ENCODE results near the gene CAMK2N1.

Gene CAMK2N1

DNA sequence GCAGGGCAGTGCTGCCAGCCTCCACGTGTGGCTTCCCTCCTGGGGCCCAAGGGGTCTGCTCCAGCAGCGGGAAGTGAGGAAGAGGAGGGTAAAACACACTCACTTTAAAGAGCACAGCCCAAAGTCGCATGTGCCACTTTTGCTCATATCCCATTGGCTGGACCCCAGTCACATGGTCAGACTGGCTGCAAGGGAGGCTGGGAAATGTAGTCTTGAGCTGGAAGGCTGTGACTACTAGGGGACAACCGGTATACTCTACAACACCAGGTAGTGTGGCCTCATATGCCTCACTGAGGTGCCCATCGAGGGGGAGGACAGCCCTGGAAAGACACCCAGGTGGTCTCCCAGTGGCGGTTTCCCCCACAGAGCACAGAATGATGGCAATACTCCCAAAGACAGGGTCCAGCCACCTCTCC is 45.2 kb downstream of the CAMK2N1 start:
- TF ChIP-seq, protein P1, sequence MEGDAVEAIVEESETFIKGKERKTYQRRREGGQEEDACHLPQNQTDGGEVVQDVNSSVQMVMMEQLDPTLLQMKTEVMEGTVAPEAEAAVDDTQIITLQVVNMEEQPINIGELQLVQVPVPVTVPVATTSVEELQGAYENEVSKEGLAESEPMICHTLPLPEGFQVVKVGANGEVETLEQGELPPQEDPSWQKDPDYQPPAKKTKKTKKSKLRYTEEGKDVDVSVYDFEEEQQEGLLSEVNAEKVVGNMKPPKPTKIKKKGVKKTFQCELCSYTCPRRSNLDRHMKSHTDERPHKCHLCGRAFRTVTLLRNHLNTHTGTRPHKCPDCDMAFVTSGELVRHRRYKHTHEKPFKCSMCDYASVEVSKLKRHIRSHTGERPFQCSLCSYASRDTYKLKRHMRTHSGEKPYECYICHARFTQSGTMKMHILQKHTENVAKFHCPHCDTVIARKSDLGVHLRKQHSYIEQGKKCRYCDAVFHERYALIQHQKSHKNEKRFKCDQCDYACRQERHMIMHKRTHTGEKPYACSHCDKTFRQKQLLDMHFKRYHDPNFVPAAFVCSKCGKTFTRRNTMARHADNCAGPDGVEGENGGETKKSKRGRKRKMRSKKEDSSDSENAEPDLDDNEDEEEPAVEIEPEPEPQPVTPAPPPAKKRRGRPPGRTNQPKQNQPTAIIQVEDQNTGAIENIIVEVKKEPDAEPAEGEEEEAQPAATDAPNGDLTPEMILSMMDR (IDR thresholded peaks at IDR 0.05; ENCODE audit: borderline replicate concordance, control extremely low read depth, extremely low read depth, insufficient read depth, missing control alignments), result no peak
- peak; percentile 72 for DNase-seq (ENCODE audit: low spot score)
- in situ Hi-C loops (cut with MboI; ENCODE audit: low sequenced_read_pairs, unreplicated experiment), result no loop called here

DNA sequence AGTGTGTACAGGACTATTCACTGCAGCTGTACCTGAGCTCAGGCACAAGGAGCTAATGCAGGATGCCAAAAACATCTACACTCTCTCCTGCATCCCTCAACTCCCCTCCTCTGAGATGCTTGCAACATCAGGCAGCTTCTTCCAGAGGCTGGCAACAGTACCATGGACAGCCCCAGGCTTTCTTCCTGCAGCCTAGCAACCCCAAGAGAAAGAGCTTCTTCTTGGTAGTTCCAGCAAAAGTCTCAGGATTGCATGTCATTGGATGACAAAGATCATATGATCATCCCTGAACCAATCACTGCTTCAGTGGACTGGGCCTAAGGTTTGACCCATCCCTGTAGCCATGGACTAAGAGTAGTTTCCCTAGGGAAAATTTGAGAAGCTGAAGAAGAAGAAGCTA is 46.7 kb downstream of the CAMK2N1 start:
- in situ Hi-C loops (cut with MboI; ENCODE audit: low sequenced_read_pairs, unreplicated experiment), result no loop called here
- TF ChIP-seq, protein P1 (IDR thresholded peaks at IDR 0.05; ENCODE audit: borderline replicate concordance, control extremely low read depth, extremely low read depth, insufficient read depth, missing control alignments), result no peak
- no peak for DNase-seq (ENCODE audit: low spot score)

DNA sequence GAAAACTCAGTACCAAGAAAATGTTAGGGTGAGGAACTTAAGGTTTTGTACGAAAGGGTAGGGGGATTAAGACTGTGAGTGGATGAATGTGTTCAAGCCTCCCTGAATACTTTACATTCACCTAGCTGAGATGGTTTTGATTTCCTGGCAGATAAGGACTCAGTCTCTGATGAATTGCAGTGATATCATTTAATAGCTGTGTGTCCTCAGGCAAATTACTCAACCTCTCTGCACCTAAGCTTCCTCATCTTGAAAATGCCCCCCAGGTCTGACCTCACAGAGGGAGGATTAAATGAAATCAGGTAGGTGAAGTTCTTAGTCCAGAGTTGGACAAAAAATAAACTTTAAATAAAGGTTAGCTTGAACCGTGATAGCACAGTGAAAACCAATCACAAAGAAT is 48.4 kb downstream of the CAMK2N1 start:
- no peak for DNase-seq (ENCODE audit: low spot score)
- TF ChIP-seq, protein P1 (IDR thresholded peaks at IDR 0.05; ENCODE audit: borderline replicate concordance, control extremely low read depth, extremely low read depth, insufficient read depth, missing control alignments), result no peak
- in situ Hi-C loops (cut with MboI; ENCODE audit: low sequenced_read_pairs, unreplicated experiment), result no loop called here

DNA sequence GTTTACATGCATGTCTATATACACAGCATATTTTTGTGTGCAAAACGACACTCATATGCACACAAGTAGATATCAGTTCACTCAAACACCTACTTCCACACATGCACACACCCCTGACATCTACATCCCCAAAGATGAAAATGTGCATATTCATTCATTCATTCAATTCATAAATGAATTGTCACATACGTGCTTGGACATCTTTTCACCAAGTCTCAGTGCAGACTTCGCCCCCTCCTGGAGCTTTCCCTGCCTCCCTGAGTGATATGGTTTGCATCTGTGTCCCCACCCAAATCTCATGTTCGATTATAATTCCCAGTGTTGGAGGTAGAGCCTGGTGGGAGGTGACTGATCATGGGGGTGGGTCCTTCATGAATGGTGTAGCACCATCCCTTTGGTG is 53.1 kb downstream of the CAMK2N1 start:
- in situ Hi-C loops (cut with MboI; ENCODE audit: low sequenced_read_pairs, unreplicated experiment), result no loop called here
- no peak for DNase-seq (ENCODE audit: low spot score)
- TF ChIP-seq, protein P1 (IDR thresholded peaks at IDR 0.05; ENCODE audit: borderline replicate concordance, control extremely low read depth, extremely low read depth, insufficient read depth, missing control alignments), result no peak
